Measurements from ENCODE around the gene REXO4.

Gene REXO4

GRCh38 chr9:133417541-133418461, at the start of gene REXO4:
Gene REXO4, minus strand, starts transcription at chr9:133418010. Its CDS starts 166 bp downstream, at chr9:133417844.
- peak within 1 kb of the TSS; percentile 81 to 89 for H3K9ac ChIP-seq (ENCODE audit: low read depth in 1 of 2, low read length in 2 of 2)
- H3K27ac ChIP-seq (ENCODE audit: low read depth in 2 of 2, low read length in 2 of 2), result peak within 1 kb of the TSS; percentile 94 to 97
- H3K27me3 ChIP-seq (ENCODE audit: control insufficient read depth in 2 of 2, insufficient read depth in 2 of 2, low read length in 2 of 2), result no peaks in the 10 kb centered on the region
- peak within 1 kb of the TSS; percentile 87 to 89 for H3K4me3 ChIP-seq (ENCODE audit: low read length in 2 of 2)
- peaks cover 17 to 23% of the 10 kb centered on the region in 2 donors for H3K4me1 ChIP-seq (ENCODE audit: control insufficient read depth in 2 of 2, insufficient read depth in 2 of 2, low read length in 2 of 2)
- H3K36me3 ChIP-seq (ENCODE audit: control insufficient read depth in 2 of 2, insufficient read depth in 2 of 2, low read length in 2 of 2), result peaks cover 14 to 18% of the 10 kb centered on the region in 2 donors
- no peaks in the 10 kb centered on the region for H3K9me3 ChIP-seq (ENCODE audit: control insufficient read depth in 2 of 2, low read length in 2 of 2)

GRCh38 chr9:133467101-133467500, 49.3 kb upstream of the REXO4 start:
- H3K9ac ChIP-seq (ENCODE audit: low read depth in 1 of 2, low read length in 2 of 2), result no peak overlapping the region
- H3K4me1 ChIP-seq (ENCODE audit: control insufficient read depth in 2 of 2, insufficient read depth in 2 of 2, low read length in 2 of 2), result peaks cover 13 to 21% of the 10 kb centered on the region in 2 donors
- H3K9me3 ChIP-seq (ENCODE audit: control insufficient read depth in 2 of 2, low read length in 2 of 2), result no peaks in the 10 kb centered on the region
- no peak overlapping the region for H3K4me3 ChIP-seq (ENCODE audit: low read length in 2 of 2)
- H3K27ac ChIP-seq (ENCODE audit: low read depth in 2 of 2, low read length in 2 of 2), result no peak overlapping the region
- peaks cover 20 to 28% of the 10 kb centered on the region in 2 donors for H3K36me3 ChIP-seq (ENCODE audit: control insufficient read depth in 2 of 2, insufficient read depth in 2 of 2, low read length in 2 of 2)
- no peaks in the 10 kb centered on the region for H3K27me3 ChIP-seq (ENCODE audit: control insufficient read depth in 2 of 2, insufficient read depth in 2 of 2, low read length in 2 of 2)

GRCh38 chr9:133465984-133466383, 48.2 kb upstream of the REXO4 start:
- H3K36me3 ChIP-seq (ENCODE audit: control insufficient read depth in 2 of 2, insufficient read depth in 2 of 2, low read length in 2 of 2), result peaks cover 20 to 28% of the 10 kb centered on the region in 2 donors
- H3K9ac ChIP-seq (ENCODE audit: low read depth in 1 of 2, low read length in 2 of 2), result no peak overlapping the region

GRCh38 chr9:133464638-133465037, 46.8 kb upstream of the REXO4 start:
- Histone ChIP-seq H3K4me1 (ENCODE audit: control insufficient read depth in 2 of 2, insufficient read depth in 2 of 2, low read length in 2 of 2) (peaks cover 14 to 15% of the 10 kb centered on the region in 2 donors), H3K27ac (ENCODE audit: low read depth in 2 of 2, low read length in 2 of 2) (no peak overlapping the region), H3K4me3 (ENCODE audit: low read length in 2 of 2) (no peak overlapping the region), H3K27me3 (ENCODE audit: control insufficient read depth in 2 of 2, insufficient read depth in 2 of 2, low read length in 2 of 2) (no peaks in the 10 kb centered on the region), H3K36me3 (ENCODE audit: control insufficient read depth in 2 of 2, insufficient read depth in 2 of 2, low read length in 2 of 2) (peaks cover 20 to 28% of the 10 kb centered on the region in 2 donors), H3K9me3 (ENCODE audit: control insufficient read depth in 2 of 2, low read length in 2 of 2) (no peaks in the 10 kb centered on the region), H3K9ac (ENCODE audit: low read depth in 1 of 2, low read length in 2 of 2) (no peak overlapping the region)

More at GRCh38 chr9:133465984-133466383, 48.2 kb upstream of the REXO4 start:
- Histone ChIP-seq H3K27ac (ENCODE audit: low read depth in 2 of 2, low read length in 2 of 2) (no peak overlapping the region), H3K9me3 (ENCODE audit: control insufficient read depth in 2 of 2, low read length in 2 of 2) (no peaks in the 10 kb centered on the region), H3K4me1 (ENCODE audit: control insufficient read depth in 2 of 2, insufficient read depth in 2 of 2, low read length in 2 of 2) (peaks cover 13 to 23% of the 10 kb centered on the region in 2 donors), H3K27me3 (ENCODE audit: control insufficient read depth in 2 of 2, insufficient read depth in 2 of 2, low read length in 2 of 2) (no peaks in the 10 kb centered on the region), H3K4me3 (ENCODE audit: low read length in 2 of 2) (no peak overlapping the region)

GRCh38 chr9:133463864-133464615, 46.2 kb upstream of the REXO4 start:
- Histone ChIP-seq H3K27ac (ENCODE audit: low read depth in 2 of 2, low read length in 2 of 2) (no peak overlapping the region), H3K36me3 (ENCODE audit: control insufficient read depth in 2 of 2, insufficient read depth in 2 of 2, low read length in 2 of 2) (peaks cover 20 to 28% of the 10 kb centered on the region in 2 donors), H3K9me3 (ENCODE audit: control insufficient read depth in 2 of 2, low read length in 2 of 2) (no peaks in the 10 kb centered on the region), H3K4me3 (ENCODE audit: low read length in 2 of 2) (no peak overlapping the region), H3K9ac (ENCODE audit: low read depth in 1 of 2, low read length in 2 of 2) (no peak overlapping the region), H3K27me3 (ENCODE audit: control insufficient read depth in 2 of 2, insufficient read depth in 2 of 2, low read length in 2 of 2) (no peaks in the 10 kb centered on the region), H3K4me1 (ENCODE audit: control insufficient read depth in 2 of 2, insufficient read depth in 2 of 2, low read length in 2 of 2) (peaks cover 14% of the 10 kb centered on the region in 2 donors)

- no peak overlapping the region for H3K9ac ChIP-seq (ENCODE audit: low read depth in 1 of 2, low read length in 2 of 2)
- H3K27ac ChIP-seq (ENCODE audit: low read depth in 2 of 2, low read length in 2 of 2), result no peak overlapping the region
Observed at GRCh38 chr9:133463234-133463863, 45.5 kb upstream of the REXO4 start.

GRCh38 chr9:133461975-133462374, 44.2 kb upstream of the REXO4 start:
- no peak overlapping the region for H3K9ac ChIP-seq (ENCODE audit: low read depth in 1 of 2, low read length in 2 of 2)
- H3K36me3 ChIP-seq (ENCODE audit: control insufficient read depth in 2 of 2, insufficient read depth in 2 of 2, low read length in 2 of 2), result peaks cover 16 to 18% of the 10 kb centered on the region in 2 donors
- H3K4me1 ChIP-seq (ENCODE audit: control insufficient read depth in 2 of 2, insufficient read depth in 2 of 2, low read length in 2 of 2), result peaks cover 16% of the 10 kb centered on the region in 2 donors
- H3K27me3 ChIP-seq (ENCODE audit: control insufficient read depth in 2 of 2, insufficient read depth in 2 of 2, low read length in 2 of 2), result no peaks in the 10 kb centered on the region
- H3K4me3 ChIP-seq (ENCODE audit: low read length in 2 of 2), result no peak overlapping the region
- no peak overlapping the region for H3K27ac ChIP-seq (ENCODE audit: low read depth in 2 of 2, low read length in 2 of 2)
- no peaks in the 10 kb centered on the region for H3K9me3 ChIP-seq (ENCODE audit: control insufficient read depth in 2 of 2, low read length in 2 of 2)

More at GRCh38 chr9:133463234-133463863, 45.5 kb upstream of the REXO4 start:
- no peak overlapping the region for H3K4me3 ChIP-seq (ENCODE audit: low read length in 2 of 2)
- peaks cover 18 to 22% of the 10 kb centered on the region in 2 donors for H3K36me3 ChIP-seq (ENCODE audit: control insufficient read depth in 2 of 2, insufficient read depth in 2 of 2, low read length in 2 of 2)
- H3K9me3 ChIP-seq (ENCODE audit: control insufficient read depth in 2 of 2, low read length in 2 of 2), result no peaks in the 10 kb centered on the region
- peaks cover 16% of the 10 kb centered on the region in 2 donors for H3K4me1 ChIP-seq (ENCODE audit: control insufficient read depth in 2 of 2, insufficient read depth in 2 of 2, low read length in 2 of 2)
- no peaks in the 10 kb centered on the region for H3K27me3 ChIP-seq (ENCODE audit: control insufficient read depth in 2 of 2, insufficient read depth in 2 of 2, low read length in 2 of 2)

GRCh38 chr9:133460405-133461175, 42.8 kb upstream of the REXO4 start:
- Histone ChIP-seq H3K27me3 (ENCODE audit: control insufficient read depth in 2 of 2, insufficient read depth in 2 of 2, low read length in 2 of 2) (no peaks in the 10 kb centered on the region), H3K27ac (ENCODE audit: low read depth in 2 of 2, low read length in 2 of 2) (peak overlapping the region; percentile 96 to 99), H3K9ac (ENCODE audit: low read depth in 1 of 2, low read length in 2 of 2) (peak overlapping the region; percentile 86 to 94), H3K36me3 (ENCODE audit: control insufficient read depth in 2 of 2, insufficient read depth in 2 of 2, low read length in 2 of 2) (peaks cover 12 to 14% of the 10 kb centered on the region in 2 donors), H3K9me3 (ENCODE audit: control insufficient read depth in 2 of 2, low read length in 2 of 2) (no peaks in the 10 kb centered on the region), H3K4me3 (ENCODE audit: low read length in 2 of 2) (peak overlapping the region; percentile 76 to 92), H3K4me1 (ENCODE audit: control insufficient read depth in 2 of 2, insufficient read depth in 2 of 2, low read length in 2 of 2) (peaks cover 16% of the 10 kb centered on the region in 2 donors)

All from mucosa of rectum (tissue), 2 donors.